Measurements from ENCODE around the gene FIGNL2.
"Not testable (repeated sequence)": the region's sequence is repeated elsewhere in the genome, so short reads cannot be mapped to it uniquely, and the experiment has no call there.

FIGNL2 gene

DNA sequence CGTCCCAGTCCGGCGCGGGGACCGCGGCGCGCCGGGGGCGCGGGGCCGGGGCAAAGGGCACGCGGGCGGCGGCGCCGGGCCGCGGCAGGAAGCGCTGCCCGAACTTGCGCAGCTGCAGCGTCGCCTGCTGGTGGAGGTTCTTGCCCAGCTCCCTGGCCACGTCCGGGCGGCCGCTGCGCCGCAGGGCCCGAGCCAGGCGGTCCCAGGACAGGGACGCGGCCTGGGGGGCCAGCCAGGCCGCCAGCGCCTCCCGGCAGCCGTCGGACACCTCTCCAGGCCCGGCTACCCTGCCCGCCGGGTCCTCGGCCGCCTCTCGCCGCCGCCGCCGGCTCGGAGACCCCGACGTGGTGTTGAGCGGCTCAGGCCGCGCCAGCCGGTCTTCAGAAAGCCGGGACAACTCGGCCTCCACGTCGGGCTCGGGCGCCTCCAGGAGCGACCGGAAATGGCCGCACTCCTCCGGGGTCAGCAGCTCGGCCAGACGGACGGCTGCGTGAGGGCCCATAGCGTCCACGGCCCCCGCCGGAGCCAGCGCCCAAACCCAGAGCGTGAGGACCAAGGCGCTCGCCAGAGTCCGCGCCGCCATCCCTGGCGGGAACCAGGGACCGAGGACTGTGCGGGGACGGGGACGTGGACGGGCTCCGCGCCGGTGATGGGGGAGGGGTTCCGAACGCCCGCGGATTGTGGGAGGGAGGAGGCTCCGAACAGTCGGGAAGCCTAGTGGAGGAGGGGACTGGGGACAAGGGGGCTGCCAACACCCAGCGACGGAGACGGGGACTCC lies 34.0 kb downstream of the FIGNL2 start:
- no peak for DNase-seq

- DNase-seq: no peak
Measured at GRCh38 chr12:51813931-51814310, 34.6 kb downstream of the FIGNL2 start.

GRCh38 chr12:51812871-51813270 lies 35.6 kb downstream of the FIGNL2 start:
- no peak for DNase-seq

DNA sequence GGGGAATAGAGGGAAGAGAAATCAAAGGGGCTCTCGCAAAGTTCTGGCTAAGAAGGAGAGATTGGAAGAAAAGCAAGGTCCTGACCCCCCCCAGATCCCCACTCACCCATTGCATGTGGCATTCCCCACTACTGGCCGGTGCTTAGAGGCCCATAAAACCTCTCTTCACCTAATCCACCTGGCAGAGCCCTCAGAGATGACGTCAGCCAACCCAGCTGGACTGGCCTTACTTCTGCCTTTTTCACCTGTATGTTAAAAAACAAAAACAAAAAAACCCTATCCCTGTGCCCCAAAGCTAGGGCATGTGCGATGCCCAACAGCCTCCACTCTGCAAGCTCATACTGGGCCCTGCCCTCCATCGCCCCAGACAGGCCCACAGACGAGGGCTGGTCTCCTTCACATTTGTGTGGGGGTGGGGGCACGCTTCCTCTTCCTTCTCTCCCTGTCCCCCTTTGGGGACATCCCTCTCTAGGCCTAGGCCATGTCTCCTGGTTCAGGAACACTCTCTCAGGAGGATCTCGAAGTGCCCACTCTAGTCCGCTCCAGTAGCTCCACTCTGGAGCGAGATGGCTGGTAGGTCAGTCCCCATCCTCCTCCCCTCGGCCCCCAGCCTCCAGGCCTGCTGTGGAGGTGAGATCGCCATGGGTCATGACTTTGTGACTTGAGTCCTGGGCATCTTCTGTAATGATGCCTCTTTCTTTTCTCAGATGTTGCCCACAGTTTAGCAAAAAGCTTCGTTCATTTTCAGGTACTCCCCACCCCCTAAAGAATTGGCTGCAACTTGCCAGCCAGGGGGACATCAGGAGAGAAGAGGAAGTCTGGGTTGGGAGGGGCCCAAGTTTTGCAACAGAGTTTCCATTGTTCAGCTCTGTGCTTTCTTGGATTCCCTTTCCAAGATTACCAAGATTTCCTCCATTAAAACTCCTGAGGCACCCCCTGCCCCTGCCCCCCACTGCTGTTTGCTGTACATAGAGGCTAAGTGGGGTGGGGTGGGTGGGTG lies 37.0 kb downstream of the FIGNL2 start:
- DNase-seq: no peak

DNA sequence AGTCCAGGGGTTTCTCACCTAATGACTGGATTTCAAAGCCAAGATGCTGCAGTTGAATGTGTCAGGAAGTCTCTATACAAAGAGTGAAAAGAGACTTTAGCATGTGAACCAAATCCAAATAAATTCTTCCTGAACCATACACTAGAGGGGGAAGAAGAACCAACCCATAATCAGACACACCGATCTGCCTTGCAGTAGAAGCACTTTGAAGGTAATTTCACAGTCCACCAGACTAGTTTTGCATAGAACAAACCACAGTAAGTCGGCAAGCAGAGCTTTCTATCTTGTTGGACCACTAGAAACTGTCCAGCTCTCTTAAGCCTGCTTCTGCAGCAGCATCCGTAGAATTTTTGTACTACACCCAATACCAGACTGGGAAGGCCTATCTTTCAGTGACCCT lies 39.3 kb downstream of the FIGNL2 start:
- no peak for DNase-seq

GRCh38 chr12:51806896-51807295 lies 41.6 kb downstream of the FIGNL2 start:
- no peak for DNase-seq

DNA sequence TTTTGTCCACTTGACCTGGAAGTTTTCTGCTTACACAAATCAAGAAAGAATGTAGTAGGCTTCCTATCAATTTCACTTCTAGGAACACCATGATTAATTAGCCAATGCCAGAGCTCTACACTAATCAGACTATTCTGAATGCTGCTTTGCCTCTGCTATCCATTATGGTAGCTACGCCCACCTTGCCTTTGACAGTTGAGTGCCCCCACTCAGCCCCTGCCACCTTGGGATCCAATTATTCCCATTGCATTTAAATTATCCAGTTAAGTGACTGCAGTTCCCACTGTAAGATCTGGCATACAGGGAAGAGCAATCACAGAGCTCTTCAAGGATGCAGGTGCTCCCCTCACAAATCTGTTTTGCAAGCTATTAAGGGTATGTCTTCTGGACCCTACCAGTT lies 47.5 kb downstream of the FIGNL2 start:
- no peak for DNase-seq

DNA sequence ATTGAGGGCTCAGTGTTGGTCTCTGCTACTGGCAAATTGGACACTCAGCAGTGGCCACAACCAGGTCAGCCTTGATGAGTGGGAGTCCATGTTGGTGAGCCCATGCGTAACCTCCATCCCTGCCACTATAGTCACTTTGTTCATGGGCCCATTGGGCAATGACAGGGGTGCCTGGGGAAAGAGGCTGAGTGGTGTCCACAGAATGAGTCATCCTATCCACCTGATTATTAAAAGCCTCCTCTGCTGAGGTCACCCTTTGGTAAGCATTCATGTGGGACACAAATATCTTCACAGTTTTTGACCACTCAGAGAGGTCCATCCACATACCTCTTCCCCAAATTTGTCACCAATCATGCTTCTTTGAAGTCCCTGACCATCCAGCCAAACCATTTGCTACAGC lies 50.0 kb downstream of the FIGNL2 start:
- no peak for DNase-seq

DNA sequence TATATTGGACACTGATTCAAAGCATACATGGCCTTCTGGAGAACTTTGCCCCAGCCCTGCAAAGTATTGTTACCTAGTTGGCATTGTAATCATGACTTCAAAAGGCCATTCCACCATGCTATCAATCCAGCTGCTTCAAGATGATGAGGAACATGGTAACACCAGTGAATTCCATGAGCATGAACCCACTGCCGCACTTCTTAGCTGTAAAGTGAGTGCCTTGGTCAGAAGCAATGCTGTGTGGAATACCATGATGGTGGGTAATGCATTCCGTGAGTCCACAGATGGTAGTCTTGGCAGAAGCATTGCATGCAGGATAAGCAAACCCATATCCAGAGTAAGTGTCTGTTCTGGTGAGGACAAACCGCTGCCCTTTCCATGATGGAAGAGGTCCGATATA lies 50.5 kb downstream of the FIGNL2 start:
- DNase-seq: not testable (repeated sequence)

DNA sequence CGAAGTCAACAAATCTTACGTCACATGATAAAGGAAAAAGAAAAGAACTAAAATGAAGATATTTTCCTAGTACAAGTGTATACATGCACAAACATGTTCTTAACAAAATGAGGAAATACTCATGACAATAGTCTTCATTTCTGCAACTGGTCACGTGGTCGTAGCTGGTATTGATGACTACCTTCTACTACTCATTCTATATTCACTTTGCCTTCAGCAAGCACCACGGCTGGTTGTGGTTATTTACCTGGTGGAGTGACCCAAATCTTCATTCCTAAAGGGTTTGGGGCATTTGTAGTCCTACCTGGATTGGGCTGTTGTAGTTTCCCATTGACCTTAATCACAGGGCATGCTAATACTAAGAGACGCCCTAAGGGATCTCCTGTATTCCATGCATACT lies 51.2 kb downstream of the FIGNL2 start:
- no peak for DNase-seq

- no peak for DNase-seq
Measured at GRCh38 chr12:51793201-51793600, 55.3 kb downstream of the FIGNL2 start.

GRCh38 chr12:51792417-51792816 lies 56.1 kb downstream of the FIGNL2 start:
- DNase-seq: no peak

DNA sequence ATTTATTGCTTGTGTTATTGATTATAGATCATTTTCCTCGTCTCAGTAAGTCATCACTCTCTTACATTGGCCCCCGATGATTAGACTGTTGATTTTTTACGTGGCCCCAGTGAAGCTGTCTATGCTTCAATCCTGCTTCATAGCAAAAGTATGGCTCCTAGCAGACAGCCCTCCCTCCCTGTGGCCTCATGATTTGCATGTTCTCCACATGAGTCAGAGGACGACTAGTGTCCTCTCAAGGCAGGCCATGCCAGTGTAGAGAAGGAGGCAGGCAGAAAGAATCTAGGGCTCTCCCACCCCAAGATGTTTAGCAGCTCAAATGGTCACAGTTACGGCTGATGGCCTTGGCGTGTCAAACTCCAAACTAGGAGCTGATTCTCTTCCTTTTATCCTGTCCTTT lies 59.6 kb downstream of the FIGNL2 start:
- DNase-seq: no peak

DNA sequence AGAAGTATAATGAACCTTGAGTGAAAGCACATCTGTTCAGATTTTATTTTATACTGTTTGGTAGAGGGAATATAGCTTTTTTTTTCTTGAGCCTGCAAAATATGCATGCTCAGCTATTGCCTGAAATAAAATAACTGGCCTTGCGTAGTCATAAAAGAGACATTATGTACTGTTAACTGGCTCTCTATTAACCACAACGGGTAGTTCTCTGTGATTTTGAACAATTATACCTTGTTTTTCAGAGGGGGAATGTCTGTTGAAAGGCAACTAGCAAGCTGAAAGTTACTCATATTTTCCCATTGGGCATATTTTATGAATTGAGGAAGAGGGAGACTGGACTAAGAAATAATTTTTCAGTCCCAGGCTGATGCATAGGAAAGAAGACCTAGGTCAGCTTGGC lies 62.6 kb downstream of the FIGNL2 start:
- DNase-seq: no peak

GRCh38 chr12:51784688-51785087 lies 63.8 kb downstream of the FIGNL2 start:
- DNase-seq: no peak

- no peak for DNase-seq
Measured at GRCh38 chr12:51779876-51780275, 68.6 kb downstream of the FIGNL2 start.

DNA sequence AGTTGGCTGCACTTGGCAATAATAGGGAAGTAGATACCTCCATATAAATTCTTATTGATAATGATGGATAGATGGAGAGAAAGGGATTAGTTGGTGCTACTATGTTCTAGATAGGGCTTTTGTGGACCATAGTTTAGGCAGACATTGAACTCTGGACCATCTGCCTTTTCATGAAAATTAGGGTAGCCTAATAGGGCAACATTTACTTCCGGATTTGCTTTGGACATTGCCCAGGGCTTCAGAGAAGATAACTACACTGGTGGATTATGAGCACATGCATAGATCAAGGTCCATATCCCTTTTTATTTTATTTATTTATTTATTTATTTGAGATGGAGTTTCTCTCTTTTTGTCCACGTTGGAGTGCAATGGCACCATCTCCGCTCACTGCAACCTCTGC lies 70.5 kb downstream of the FIGNL2 start:
- DNase-seq: no peak

GRCh38 chr12:51777457-51777856 lies 71.1 kb downstream of the FIGNL2 start:
- no peak for DNase-seq

DNA sequence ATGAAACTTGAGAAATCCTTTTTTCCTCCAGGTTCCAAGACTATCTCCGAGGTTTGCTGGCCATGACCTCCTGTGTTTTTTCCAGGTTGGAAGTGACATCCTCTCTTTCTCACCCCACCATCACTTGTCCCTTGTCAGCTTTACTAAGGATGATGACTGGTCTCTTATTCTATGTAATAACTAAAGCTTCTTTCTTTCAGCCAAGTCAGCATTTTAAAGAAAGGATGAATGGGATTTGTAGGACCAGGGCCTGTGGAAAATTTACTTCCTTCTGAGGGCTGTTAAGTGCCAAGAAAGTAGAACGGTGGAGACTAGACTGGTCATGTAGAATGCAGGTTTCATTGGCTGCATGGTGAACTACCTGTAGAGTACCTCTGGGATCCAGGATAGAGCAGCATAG lies 73.6 kb downstream of the FIGNL2 start:
- DNase-seq: no peak

DNA sequence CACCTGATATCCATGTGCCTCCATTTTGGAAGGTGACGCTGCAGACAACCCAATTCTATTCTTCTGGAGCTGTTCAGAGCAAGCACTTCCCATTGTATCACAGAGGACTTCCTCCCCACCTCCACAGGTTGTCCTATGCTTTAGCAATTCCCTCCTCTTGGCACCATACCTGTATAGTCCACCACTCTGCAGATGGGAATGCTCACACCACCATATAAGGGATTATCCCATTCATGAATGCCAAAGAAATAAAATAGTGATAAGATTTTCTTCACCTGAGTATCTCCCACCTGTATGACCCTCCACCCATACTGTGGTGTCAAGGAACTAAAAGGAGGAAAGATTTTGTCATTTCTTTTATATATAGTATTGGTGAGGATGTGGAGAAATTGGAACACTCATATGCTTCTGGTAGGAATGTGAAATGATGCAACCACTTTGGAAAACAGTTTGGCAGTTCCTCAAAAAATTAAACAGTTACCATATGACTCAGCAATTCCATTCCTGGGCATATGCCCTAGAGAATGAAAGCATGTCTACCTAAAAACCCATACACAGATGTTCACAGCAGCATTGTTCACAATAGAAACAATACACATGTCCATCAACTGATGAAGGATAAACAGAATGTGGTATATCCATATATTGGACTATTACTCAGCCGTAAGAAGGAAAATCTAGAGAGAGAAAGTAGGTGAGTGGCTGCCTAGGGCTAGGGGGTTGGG lies 75.2 kb downstream of the FIGNL2 start:
- DNase-seq: no peak

DNA sequence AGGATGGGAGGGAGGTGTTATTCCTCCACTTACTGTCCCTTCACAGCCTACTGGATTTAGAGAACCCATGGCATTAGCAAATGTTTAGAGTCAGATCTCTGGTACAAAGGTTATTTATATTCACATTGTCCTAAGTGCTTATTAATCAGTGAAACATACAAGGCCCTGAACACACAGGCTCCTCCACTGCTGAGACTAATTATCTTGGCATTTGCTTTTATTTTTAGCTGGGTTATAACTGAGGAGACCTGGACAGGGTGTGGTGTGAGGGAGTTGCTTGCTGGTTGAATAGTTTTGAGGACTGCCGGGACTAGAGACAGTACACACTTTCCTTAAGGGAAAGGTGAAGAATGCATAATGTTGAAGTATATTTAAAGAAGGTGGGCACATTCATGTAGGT lies 77.5 kb downstream of the FIGNL2 start:
- DNase-seq: no peak

All from NCI-H524 treated with DMSO at 0.1 percent for 48 hours (cell line).